ENCODE data around the gene PIK3R2. TPM values are rescaled to one million over a fixed set of nuclear protein-coding genes. Genes with fewer than 3 reads are reported as not detected.

PIK3R2 gene
- total and polyA plus RNA-seq, 10 donors, result 4.2 to 22.7 (median 13.9) TPM

- 91 to 98% (median 96%) methylated on average over 11 to 19 of the region's 19 CpGs for WGBS, 5 donors
- Histone ChIP-seq H3K4me1 (peaks cover 0 to 7% (median 0%) of the 10 kb centered on the region in 6 donors), H3K27me3 (replicated peaks in 1 of 7) (no peaks in the 10 kb centered on the region), H3K4me3 (no peak overlapping the region), H3K27ac (no peak overlapping the region), H3K9me3 (no peaks in the 10 kb centered on the region), H3K36me3 (peaks cover 0 to 100% (median 88%) of the 10 kb centered on the region in 6 donors)
- DNase-seq, result no peak
- intact Hi-C loops (cut with DNase I; ENCODE audit: low total_unique reads), result no loop called here
- TF ChIP-seq POLR2AphosphoS5 (IDR thresholded peaks at IDR 0.05) (peak in 1 of 3 donors; percentile 27), POLR2A (IDR thresholded peaks at IDR 0.05) (no peak)
Observed at GRCh38 chr19:18145391-18145999, 7.5 kb upstream of the PIK3R2 start.

- Histone ChIP-seq H3K27me3 (replicated peaks in 1 of 7) (no peaks in the 10 kb centered on the region), H3K4me1 (peaks cover 5 to 24% (median 10%) of the 10 kb centered on the region in 6 donors), H3K9me3 (no peaks in the 10 kb centered on the region), H3K4me3 (no peak overlapping the region), H3K27ac (no peak overlapping the region), H3K36me3 (peaks cover 0 to 90% (median 72%) of the 10 kb centered on the region in 6 donors)
- no peak for DNase-seq
- 94 to 98% (median 96%) methylated on average over 13 of the region's 13 CpGs for WGBS, 5 donors
- intact Hi-C loops (cut with DNase I; ENCODE audit: low total_unique reads), result no loop called here
- no peak for TF ChIP-seq CTCF (IDR thresholded peaks at IDR 0.05 in 8 of 11, conservative IDR thresholded peaks at IDR 0.05 in 3 of 11)
- no peak for TF ChIP-seq POLR2AphosphoS5 (IDR thresholded peaks at IDR 0.05)
Observed at GRCh38 chr19:18147396-18147795, 5.6 kb upstream of the PIK3R2 start.

- DNase-seq, result no peak
- Histone ChIP-seq H3K27ac (peak overlapping the region in 3 of 8 donors; percentile 18 to 65 (median 50)), H3K4me1 (peaks cover 15 to 39% (median 22%) of the 10 kb centered on the region in 6 donors), H3K27me3 (replicated peaks in 1 of 7) (no peaks in the 10 kb centered on the region), H3K4me3 (no peak overlapping the region), H3K36me3 (peaks cover 0 to 68% (median 50%) of the 10 kb centered on the region in 6 donors), H3K9me3 (no peaks in the 10 kb centered on the region)
- 82 to 95% (median 88%) methylated on average over 15 to 16 of the region's 16 CpGs for WGBS, 5 donors
- intact Hi-C loops (cut with DNase I; ENCODE audit: low total_unique reads), result no loop called here
- no peak for TF ChIP-seq CTCF (IDR thresholded peaks at IDR 0.05 in 8 of 11, conservative IDR thresholded peaks at IDR 0.05 in 3 of 11)
- no peak for TF ChIP-seq POLR2A (IDR thresholded peaks at IDR 0.05)
- TF ChIP-seq POLR2AphosphoS5 (IDR thresholded peaks at IDR 0.05), result no peak
Observed at GRCh38 chr19:18149596-18149975, 3.4 kb upstream of the PIK3R2 start.

- peaks cover 19 to 53% (median 31%) of the 10 kb centered on the region in 6 donors for H3K4me1 ChIP-seq
- H3K4me3 ChIP-seq, result peak overlapping the region in 1 of 8 donors; percentile 70
- 91 to 95% (median 94%) methylated on average over 10 to 18 of the region's 18 CpGs for WGBS, 5 donors
- TF ChIP-seq POLR2A (IDR thresholded peaks at IDR 0.05), result no peak
- TF ChIP-seq POLR2AphosphoS5 (IDR thresholded peaks at IDR 0.05), result peak; percentile 17 to 41 (median 29)
- no peak for TF ChIP-seq CTCF (IDR thresholded peaks at IDR 0.05 in 8 of 11, conservative IDR thresholded peaks at IDR 0.05 in 3 of 11)
- peak overlapping the region in 7 of 8 donors; percentile 95 to 99 (median 96) for H3K27ac ChIP-seq
- H3K27me3 ChIP-seq (replicated peaks in 1 of 7), result no peaks in the 10 kb centered on the region
- intact Hi-C loops (cut with DNase I; ENCODE audit: low total_unique reads), result loop anchor here (5.0 kb wide), 1 partner anchor 39 kb away; no protein-coding TSS in a partner anchor
- peaks cover 0 to 63% (median 41%) of the 10 kb centered on the region in 6 donors for H3K36me3 ChIP-seq
- no peaks in the 10 kb centered on the region for H3K9me3 ChIP-seq
- no peak for DNase-seq
Observed at GRCh38 chr19:18150776-18151624, 2.0 kb upstream of the PIK3R2 start.
